GM12878 (cell line): ENCODE results near the gene NFASC. TPM values are rescaled to one million over a fixed set of nuclear protein-coding genes. Genes with fewer than 3 reads are reported as not detected.

ENCODE experiments used
- ATAC-seq: fragments of 200-7000 bp; cut with Tn5 transposase; 3 replicates; pipeline ENCODE4 v1.9.1; 2020; ENCODE audit warnings: mild to moderate bottlenecking, moderate library complexity
- BruUV-seq: library from RNA; stranded (reverse); fragments of 400-500 nt; replicated peaks from 2 replicates; lab custom pipeline; 2021; lab: Mats Ljungman, UMichigan
- CTCF ChIA-PET: fragments of 300-600 bp; sonication (Branson Sonifier 250); formaldehyde crosslinking; extraction: SDS; loops from one replicate; lab custom pipeline; 2021; ENCODE audit warnings: inconsistent platforms; lab: Yijun Ruan, JAX
- POLR2A ChIA-PET: fragments of 350-600 bp; formaldehyde crosslinking; extraction: SDS; loops from one replicate; lab custom pipeline; 2021; ENCODE audit warnings: inconsistent platforms; lab: Charles Lee
- RAD21 ChIA-PET: fragments of 300-600 bp; sonication (Branson Sonifier 250); formaldehyde crosslinking; loops from one replicate; lab custom pipeline; 2023; ENCODE audit warnings: antibody characterized with exemption; ENCODE audit not compliant: unreplicated experiment; lab: Charles Lee
- SMC1A ChIA-PET: fragments of 300-600 bp; sonication (Branson Sonifier 250); formaldehyde crosslinking; loops from one replicate; lab custom pipeline; 2023; ENCODE audit not compliant: unreplicated experiment, uncharacterized antibody; lab: Charles Lee
- DNase-seq: peaks from one replicate; pipeline ENCODE4 v3.0.0-alpha.2; 2011; ENCODE audit warnings: low read depth, low spot score
- FAIRE-seq: peaks from 3 replicates; lab custom pipeline; 2011; peaks lifted over from hg19 to GRCh38; lab: Jason Lieb, UNC
- H2AFZ ChIP-seq: 2 replicates; pipeline ENCODE4 v1.6.0; 2011; ENCODE audit warnings: low read depth, low read length, control low read depth; ENCODE audit not compliant: control insufficient read depth
- H3K27ac ChIP-seq: 2 replicates; pipeline ENCODE4 v1.5.1; 2011; ENCODE audit warnings: control low read depth; ENCODE audit not compliant: control insufficient read depth, insufficient read depth
- H3K27me3 ChIP-seq, 2 experiments: replicated peaks in 1 of 2; 2 replicates each; pipeline versions ENCODE4 v1.6.0 to v1.6.1; 2011; ENCODE audit warnings: low read length in 1 of 2; ENCODE audit not compliant: control insufficient read depth in 2 of 2, insufficient read depth in 2 of 2
- H3K36me3 ChIP-seq, 2 experiments: 2 replicates each; pipeline ENCODE4 v1.5.1; 2011; ENCODE audit warnings: low read length in 1 of 2; ENCODE audit not compliant: control insufficient read depth in 2 of 2, insufficient read depth in 2 of 2
- H3K4me1 ChIP-seq: 2 replicates; pipeline ENCODE4 v1.6.1; 2011; ENCODE audit warnings: mild to moderate bottlenecking, low read length, moderate library complexity, mixed read lengths; ENCODE audit not compliant: control insufficient read depth, insufficient read depth
- H3K4me2 ChIP-seq: 2 replicates; pipeline ENCODE4 v1.6.0; 2011; ENCODE audit warnings: control low read depth; ENCODE audit not compliant: control insufficient read depth, insufficient read depth
- H3K4me3 ChIP-seq: fragments of 200-600 bp; sonication (generic); 2 replicates; pipeline ENCODE4 v1.5.1; 2016
- H3K79me2 ChIP-seq: 2 replicates; pipeline ENCODE4 v1.6.0; 2011; ENCODE audit warnings: low read length; ENCODE audit not compliant: control insufficient read depth, insufficient read depth
- H3K9ac ChIP-seq: 2 replicates; pipeline ENCODE4 v1.8.0; 2011; ENCODE audit warnings: low read length, control low read depth, mixed read lengths; ENCODE audit not compliant: control insufficient read depth, insufficient read depth
- H3K9me3 ChIP-seq: replicated peaks from 3 replicates; pipeline ENCODE4 v1.5.1; 2011; ENCODE audit warnings: mild to moderate bottlenecking, low read length; ENCODE audit not compliant: control insufficient read depth, insufficient read depth
- H4K20me1 ChIP-seq: 2 replicates; pipeline ENCODE4 v1.6.0; 2011; ENCODE audit not compliant: control insufficient read depth, insufficient read depth
- BACH1 ChIP-seq: fragments of 450-650 bp; IDR thresholded peaks from 2 replicates; pipeline ENCODE4 v1.6.1; 2017; ENCODE audit warnings: mild to moderate bottlenecking, borderline replicate concordance
- IRF5 ChIP-seq: fragments of 450-650 bp; IDR thresholded peaks from 2 replicates; pipeline ENCODE4 v1.6.1; 2017; ENCODE audit warnings: borderline replicate concordance
- MTA2 ChIP-seq: fragments of 450-650 bp; IDR thresholded peaks from 2 replicates; pipeline ENCODE4 v1.6.1; 2016; ENCODE audit warnings: low read depth, mild to moderate bottlenecking, moderate library complexity
- SUZ12 ChIP-seq: fragments of 200-600 bp; sonication (generic); IDR thresholded peaks from one replicate; pipeline ENCODE4 v1.6.1; 2018; ENCODE audit warnings: antibody characterized with exemption, mild to moderate bottlenecking; ENCODE audit not compliant: unreplicated experiment
- TAF1 ChIP-seq: IDR thresholded peaks from 2 replicates; pipeline ENCODE4 v1.6.1; 2011; ENCODE audit warnings: mild to moderate bottlenecking, low read depth, low read length, borderline replicate concordance
- WGBS: methylation state at CpG from one replicate; pipeline ENCODE4 v1.1.6; 2016; ENCODE audit warnings: low lambda C conversion rate; ENCODE audit not compliant: insufficient replicate concordance, insufficient coverage; ENCODE audit errors: missing lambda C conversion rate; 5-methylcytosine and 5-hydroxymethylcytosine counted together
- in situ Hi-C: fragments of 300-500 bp; cut with MboI; formaldehyde crosslinking; loops from 9 replicates; pipeline ENCODE4 v1.14.3; 2018; ENCODE audit warnings: mixed read lengths
- intact Hi-C: fragments of 100-400 bp; cut with micrococcal nuclease; formaldehyde crosslinking; loops from one replicate; pipeline ENCODE4 v1.14.2; 2022; ENCODE audit not compliant: unreplicated experiment
- polyA plus RNA-seq, 11 experiments: library from polyadenylated mRNA; depleted of rRNA in 4 of 11; unstranded in 6 of 11; stranded (reverse) in 5 of 11; fragments of >200 nt; fragmentation: Nextera tagmentation in 4 of 11; fragmentation: Illumina TruSeq in 1 of 11; extraction: Ambion mirVana in 4 of 11; extraction: Trizol in 1 of 11; gene quantifications; 1 replicate in 1 of 11; 2 replicates in 10 of 11; pipeline versions ENCODE4 v1.2.1 to v1.2.3, GENCODE V29; 2011 to 2016; ENCODE audit warnings: inconsistent platforms in 2 of 11, missing spikeins in 2 of 11, low read depth in 1 of 11
- total RNA-seq, 4 experiments: library from RNA; depleted of rRNA in 3 of 4; stranded (reverse); fragments of >200 nt in 3 of 4; fragmentation: Illumina TruSeq in 1 of 4; extraction: Trizol in 1 of 4; gene quantifications; 2 replicates each; pipeline versions ENCODE4 v1.2.1 to v1.2.3, GENCODE V29; 2013 to 2021

NFASC gene
- total and polyA plus RNA-seq, 10 of the 15 experiments (the other 5 are each of a cell fraction or from before 2014, with no cell fraction given) = 0.04 to 0.31 (median 0.12) TPM; not detected in 4

GRCh38 chr1:205059660-205060059 is 189.0 kb downstream of the NFASC start:
- WGBS = 32% methylated on average over 6 of the region's 6 CpGs
- H3K79me2 ChIP-seq = no peaks in the 10 kb centered on the region
- H3K27ac ChIP-seq = no peak overlapping the region
- H3K4me2 ChIP-seq = no peak overlapping the region
- H3K36me3 ChIP-seq = no peaks in the 10 kb centered on the region
- ChIA-PET SMC1A (interaction anchor here (1.3 to 1.7 kb wide), 2 partner anchors 70 to 83 kb away, joined by 4 read pairs; no protein-coding TSS in a partner anchor), POLR2A (no interaction called here), CTCF (interaction anchor here (6.8 kb wide), 1 partner anchor 69 kb away, joined by 151 read pairs; no protein-coding TSS in a partner anchor), RAD21 (no interaction called here)
- no peaks in the 10 kb centered on the region; a peak in 2 of 4 replicates for H3K27me3 ChIP-seq
- no peaks in the 10 kb centered on the region for H4K20me1 ChIP-seq
- no peak for DNase-seq
- no peak overlapping the region for H2AFZ ChIP-seq
- no peak overlapping the region for H3K4me3 ChIP-seq
- no peaks in the 10 kb centered on the region for H3K9me3 ChIP-seq
- no peak for ATAC-seq
- BruUV-seq = no TSS peak
- intact Hi-C loops = loop anchor here (2.0 kb wide), 1 partner anchor 197 kb away; no protein-coding TSS in a partner anchor
- H3K4me1 ChIP-seq = no peaks in the 10 kb centered on the region
- TF ChIP-seq TAF1 (no peak), SUZ12 (no peak), BACH1 (no peak), IRF5 (no peak), MTA2 (no peak)
- in situ Hi-C loops = loop anchor here (5.0 kb wide), 1 partner anchor 82 kb away; no protein-coding TSS in a partner anchor
- FAIRE-seq = no peak
- H3K9ac ChIP-seq = no peak overlapping the region
